Neutrophil (primary cell): Measurements from ENCODE around the gene PPY.

ENCODE experiments used
- H3K27ac ChIP-seq: fragments of 200-600 bp; sonication (generic); 2 replicates; pipeline ENCODE4 v1.5.1; 2016; ENCODE audit warnings: mild to moderate bottlenecking, moderate library complexity
- H3K27me3 ChIP-seq: fragments of 200-600 bp; sonication (generic); 2 replicates; pipeline ENCODE4 v1.6.0; 2016; ENCODE audit warnings: mild to moderate bottlenecking
- H3K36me3 ChIP-seq: fragments of 200-600 bp; sonication (generic); 2 replicates; pipeline ENCODE4 v1.5.1; 2017
- H3K4me1 ChIP-seq, 2 experiments: fragments of 200-600 bp in 1 of 2; sonication (generic) in 1 of 2; 1 replicate in 1 of 2; 2 replicates in 1 of 2; pipeline versions ENCODE4 v1.5.1 to v1.6.1; 2013 to 2016; ENCODE audit warnings: low read depth in 1 of 2, low read length in 1 of 2, mild to moderate bottlenecking in 1 of 2, moderate library complexity in 1 of 2; ENCODE audit not compliant: control insufficient read depth in 1 of 2, insufficient read depth in 1 of 2
- H3K4me3 ChIP-seq, 2 experiments: fragments of 200-600 bp in 1 of 2; sonication (generic) in 1 of 2; 1 replicate in 1 of 2; 2 replicates in 1 of 2; pipeline ENCODE4 v1.5.1; 2013 to 2016; ENCODE audit warnings: low read depth in 1 of 2, low read length in 1 of 2, mild to moderate bottlenecking in 1 of 2, moderate library complexity in 1 of 2
- H3K9me3 ChIP-seq: fragments of 200-600 bp; sonication (generic); 2 replicates; pipeline ENCODE4 v1.5.1; 2016
- CTCF ChIP-seq: fragments of 200-600 bp; sonication (generic); IDR thresholded peaks from 2 replicates; pipeline ENCODE4 v1.5.1; 2016; ENCODE audit warnings: antibody characterized with exemption

The PPY gene

GRCh38 chr17:43927060-43927864 lies 15.0 kb downstream of the PPY start:
- TF ChIP-seq CTCF = no peak
- H3K4me1 ChIP-seq = peaks cover 0 to 6% of the 10 kb centered on the region in 2 experiments
- no peaks in the 10 kb centered on the region for H3K36me3 ChIP-seq
- no peaks in the 10 kb centered on the region for H3K9me3 ChIP-seq
- no peak overlapping the region for H3K27ac ChIP-seq
- H3K4me3 ChIP-seq = no peak overlapping the region
- peaks cover 83% of the 10 kb centered on the region for H3K27me3 ChIP-seq

GRCh38 chr17:43924558-43924957 lies 17.7 kb downstream of the PPY start:
- Histone ChIP-seq H3K27ac (no peak overlapping the region), H3K27me3 (peaks cover 73% of the 10 kb centered on the region), H3K4me3 (no peak overlapping the region), H3K36me3 (no peaks in the 10 kb centered on the region), H3K4me1 (peaks cover 0 to 6% of the 10 kb centered on the region in 2 experiments), H3K9me3 (no peaks in the 10 kb centered on the region)
- no peak for TF ChIP-seq CTCF

- H3K4me1 ChIP-seq = peaks cover 0 to 11% of the 10 kb centered on the region in 2 experiments
- H3K27me3 ChIP-seq = peaks cover 72% of the 10 kb centered on the region
- no peaks in the 10 kb centered on the region for H3K36me3 ChIP-seq
- no peak for TF ChIP-seq CTCF
- H3K9me3 ChIP-seq = no peaks in the 10 kb centered on the region
- no peak overlapping the region for H3K27ac ChIP-seq
- no peak overlapping the region for H3K4me3 ChIP-seq
Observed at GRCh38 chr17:43920500-43921095, 21.7 kb downstream of the PPY start.

- Histone ChIP-seq H3K27me3 (peaks cover 61% of the 10 kb centered on the region), H3K4me1 (peaks cover 0 to 11% of the 10 kb centered on the region in 2 experiments), H3K27ac (no peak overlapping the region), H3K36me3 (no peaks in the 10 kb centered on the region), H3K4me3 (no peak overlapping the region), H3K9me3 (no peaks in the 10 kb centered on the region)
- TF ChIP-seq CTCF = no peak
Observed at GRCh38 chr17:43918026-43918389, 24.3 kb downstream of the PPY start.

GRCh38 chr17:43917348-43918025 lies 24.8 kb downstream of the PPY start:
- no peak for TF ChIP-seq CTCF

More at GRCh38 chr17:43917348-43918025, 24.8 kb downstream of the PPY start:
- Histone ChIP-seq H3K27ac (no peak overlapping the region), H3K27me3 (peaks cover 65% of the 10 kb centered on the region), H3K36me3 (no peaks in the 10 kb centered on the region), H3K9me3 (no peaks in the 10 kb centered on the region), H3K4me1 (peaks cover 0 to 11% of the 10 kb centered on the region in 2 experiments), H3K4me3 (no peak overlapping the region)
